Ramos (cell line): Measurements from ENCODE around the gene CLEC9A.

ENCODE experiments used
- in situ Hi-C: fragments of 300-500 bp; cut with MboI; formaldehyde crosslinking; loops from one replicate; pipeline ENCODE4 v1.14.3; 2022; ENCODE audit warnings: low sequenced_read_pairs; ENCODE audit not compliant: unreplicated experiment

CLEC9A gene

GRCh38 chr12:10101648-10102220 is 71.3 kb downstream of the CLEC9A start:
- in situ Hi-C loops = no loop called here

DNA sequence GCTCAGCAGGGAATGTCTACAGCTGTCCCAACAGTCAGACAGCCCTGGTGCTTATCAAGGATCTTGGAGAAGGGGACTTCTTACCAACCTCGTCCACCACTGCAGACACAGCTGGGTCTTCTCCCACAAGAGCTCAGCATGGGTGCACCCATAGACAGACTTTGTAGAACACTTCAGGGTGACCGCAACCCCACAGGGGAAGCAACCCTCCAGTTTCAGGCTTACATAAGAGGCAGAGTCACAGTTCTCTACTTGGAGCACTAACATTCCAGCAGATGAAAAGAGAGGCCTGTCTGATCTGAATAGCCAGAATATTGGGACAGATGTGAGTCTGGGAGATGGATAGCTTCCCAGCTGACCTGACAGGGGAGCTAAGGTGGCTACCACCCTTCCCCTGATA is 71.8 kb downstream of the CLEC9A start:
- in situ Hi-C loops = no loop called here

DNA sequence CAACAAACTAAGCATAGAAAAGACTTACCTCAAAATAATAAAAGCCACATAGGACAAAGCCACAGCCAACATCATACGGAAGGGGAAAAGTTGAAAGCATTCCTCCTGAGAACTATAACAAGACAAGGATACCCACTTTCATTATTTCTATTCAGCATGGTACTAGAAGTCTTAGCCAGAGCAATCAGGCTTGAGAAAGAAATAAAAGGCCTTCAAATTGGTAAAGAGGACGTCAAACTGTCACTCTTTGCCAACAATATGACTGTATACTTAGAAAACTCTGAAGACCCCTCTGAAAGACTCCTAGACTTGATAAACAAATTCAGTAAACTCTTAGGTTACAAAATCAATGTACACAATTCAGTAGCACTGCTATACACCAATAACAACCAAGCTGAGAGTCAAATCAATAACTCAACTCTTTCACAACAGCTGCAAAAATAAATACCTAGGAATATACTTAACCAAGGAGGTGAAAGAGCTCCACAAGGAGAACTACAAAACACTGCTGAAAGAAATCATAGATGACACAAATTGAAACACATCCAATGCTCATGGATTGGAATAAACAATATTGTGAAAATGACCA is 79.9 kb downstream of the CLEC9A start:
- in situ Hi-C loops = no loop called here

DNA sequence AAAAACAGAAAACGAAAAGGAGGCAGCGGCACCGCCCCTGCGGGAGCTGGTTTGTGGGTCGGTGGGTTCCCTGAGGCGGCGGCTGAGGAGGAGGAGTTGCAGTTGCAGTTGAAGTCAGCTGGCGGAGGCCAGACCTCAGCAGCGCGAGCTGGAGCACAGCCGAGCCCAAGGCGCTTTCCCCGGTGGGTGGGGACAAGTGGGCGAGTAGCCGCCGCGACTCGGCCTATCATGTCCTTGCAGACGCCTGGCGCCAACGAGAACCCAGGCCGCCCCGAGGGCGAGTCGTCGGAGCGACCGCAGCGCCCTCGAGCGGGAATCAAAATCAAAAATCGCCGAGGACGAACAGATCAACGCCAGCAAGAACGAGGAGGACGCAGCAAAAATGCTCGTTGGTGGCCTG is 81.0 kb downstream of the CLEC9A start:
- in situ Hi-C loops = no loop called here

GRCh38 chr12:10113075-10113474 is 82.6 kb downstream of the CLEC9A start:
- in situ Hi-C loops = no loop called here

GRCh38 chr12:10113920-10114319 is 83.4 kb downstream of the CLEC9A start:
- in situ Hi-C loops = no loop called here

DNA sequence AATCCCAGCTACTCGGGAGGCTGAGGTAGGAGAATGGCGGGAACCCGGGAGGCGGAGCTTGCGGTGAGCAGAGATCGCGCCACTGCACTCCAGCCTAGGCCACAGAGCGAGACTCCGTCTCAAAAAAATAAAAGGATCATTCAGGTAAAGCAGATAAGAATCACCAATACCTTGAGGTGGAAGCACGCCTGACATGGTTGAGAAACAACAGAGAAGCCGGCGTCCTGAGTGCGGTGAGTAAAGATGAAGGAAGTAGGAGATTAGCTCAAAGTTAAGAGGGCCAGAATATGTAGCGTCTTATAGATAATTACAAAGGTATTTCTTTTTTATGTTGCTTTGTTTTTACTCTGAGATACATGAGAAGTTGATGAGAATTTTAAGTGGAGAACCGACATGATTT is 84.8 kb downstream of the CLEC9A start:
- in situ Hi-C loops = no loop called here
